Pancreas (tissue), 10 donors: Measurements from ENCODE around the gene DNAH6. TPM values are rescaled to one million over a fixed set of nuclear protein-coding genes. Genes with fewer than 3 reads are reported as not detected.

Source experiments
- ATAC-seq, 4 donors: fragments of 200-7000 bp; cut with Tn5 transposase; one replicate each; pipeline versions ENCODE4 v1.8.0 to v1.9.1; 2020; ENCODE audit warnings: mild to moderate bottlenecking in 4 of 4, moderate library complexity in 4 of 4
- DNase-seq, 6 donors: peaks; one replicate each; pipeline ENCODE4 v3.0.0-alpha.2; 2020
- FAIRE-seq: peaks from 2 replicates; lab custom pipeline; 2012; peaks lifted over from hg19 to GRCh38; lab: Jason Lieb, UNC
- H3K27ac ChIP-seq, 4 donors: fragments of 200-600 bp; sonication (generic); 1 replicate in 3 of 4; 2 replicates in 1 of 4; pipeline versions ENCODE4 v1.5.0 to v1.8.0; 2020
- H3K27me3 ChIP-seq, 4 donors: fragments of 200-600 bp; one replicate each; pipeline ENCODE4 v1.8.0; 2021
- H3K36me3 ChIP-seq, 3 donors: fragments of 200-600 bp; sonication (generic) in 1 of 3; one replicate each; pipeline versions ENCODE4 v1.5.0 to v1.8.0; 2020 to 2021
- H3K4me1 ChIP-seq, 3 donors: fragments of 200-600 bp; one replicate each; pipeline ENCODE4 v1.8.0; 2021
- H3K4me3 ChIP-seq, 4 donors: fragments of 200-600 bp; sonication (generic) in 2 of 4; one replicate each; pipeline versions ENCODE4 v1.5.0 to v1.8.0; 2020 to 2021
- H3K9me3 ChIP-seq, 4 donors: fragments of 200-600 bp; one replicate each; pipeline ENCODE4 v1.8.0; 2021
- CTCF ChIP-seq, 4 donors: fragments of 200-600 bp; sonication (generic) in 3 of 4; IDR thresholded peaks; one replicate each; pipeline versions ENCODE4 v1.5.0 to v1.8.0; 2021; ENCODE audit warnings: antibody characterized with exemption in 4 of 4
- WGBS, 2 donors: extraction: QIAGEN DNeasy Blood & Tissue Kit; methylation state at CpG; one replicate each; pipeline ENCODE4 v1.1.7; 2013; 5-methylcytosine and 5-hydroxymethylcytosine counted together
- intact Hi-C, 3 donors: fragments of 100-400 bp; cut with DNase I; formaldehyde crosslinking; loops; one replicate each; pipeline versions ENCODE4 v1.11.1 to v1.14.2; 2022
- polyA plus RNA-seq, 2 donors: library from polyadenylated mRNA; stranded (reverse); fragments of 200-250 nt; gene quantifications; one replicate each; pipeline ENCODE4 v1.2.3, GENCODE V29; 2013
- total RNA-seq, 6 donors: library from RNA; stranded (reverse); fragmentation: NEBNext Ultra II Directional in 4 of 6; extraction: Animal tissue kit (Norgen Biotek cat#: 25700) in 4 of 6; gene quantifications; one replicate each; pipeline versions ENCODE4 v1.2.1 to v1.2.4, GENCODE V29; 2021 to 2023
- donor health status: healthy with polysubstance abuse.
- donor health status: DM: no; HTN: no; CAD: no; lungs with moderate emphysema.
- donor health status: DM: no; HTN: no; CAD: no.
- donor health status: control.
- donor health status: control.
- donor health status: Bipolar disorder and iron deficiency.
- donor health status: DM: yes; HTN: yes; CAD: no.
- donor health status: DM: no; HTN: no; CAD: no.
- donor health status: DM: no; HTN: no; CAD: no.
- donor health status: DM: yes; HTN: yes; CAD: no.

Gene DNAH6
- total and polyA plus RNA-seq, 8 donors: 0.19 to 1.6 (median 0.81) TPM

- no peak for DNase-seq
- no peak for FAIRE-seq
- no peak overlapping the region for H3K4me3 ChIP-seq
- H3K9me3 ChIP-seq: no peaks in the 10 kb centered on the region
- H3K36me3 ChIP-seq: no peaks in the 10 kb centered on the region
- H3K27ac ChIP-seq: no peak overlapping the region
- no peak for ATAC-seq
- no peaks in the 10 kb centered on the region for H3K27me3 ChIP-seq
- TF ChIP-seq CTCF (IDR thresholded peaks at IDR 0.05): no peak
- H3K4me1 ChIP-seq: no peaks in the 10 kb centered on the region
- intact Hi-C loops: no loop called here
Observed at GRCh38 chr2:84748341-84748740, 232.0 kb downstream of the DNAH6 start.

- Histone ChIP-seq H3K4me3 (no peak overlapping the region), H3K9me3 (no peaks in the 10 kb centered on the region), H3K27me3 (no peaks in the 10 kb centered on the region), H3K4me1 (no peaks in the 10 kb centered on the region), H3K27ac (no peak overlapping the region), H3K36me3 (no peaks in the 10 kb centered on the region)
- DNase-seq (no peak), FAIRE-seq (no peak), ATAC-seq (no peak)
- intact Hi-C loops: no loop called here
- no peak for TF ChIP-seq CTCF (IDR thresholded peaks at IDR 0.05)
Observed at GRCh38 chr2:84749442-84749841, 233.1 kb downstream of the DNAH6 start.

- H3K27me3 ChIP-seq: no peaks in the 10 kb centered on the region
- no peak for ATAC-seq
- H3K36me3 ChIP-seq: no peaks in the 10 kb centered on the region
- no peak for FAIRE-seq
- no peak overlapping the region for H3K27ac ChIP-seq
- no peak for DNase-seq
- 52 to 71% methylated on average over 1 of the region's 1 CpG for WGBS, 2 donors
- H3K4me1 ChIP-seq: no peaks in the 10 kb centered on the region
- H3K9me3 ChIP-seq: no peaks in the 10 kb centered on the region
- no peak overlapping the region for H3K4me3 ChIP-seq
- TF ChIP-seq CTCF (IDR thresholded peaks at IDR 0.05): no peak
- intact Hi-C loops: no loop called here
Observed at GRCh38 chr2:84755096-84755495, 238.8 kb downstream of the DNAH6 start.

GRCh38 chr2:84757648-84758047 lies 241.3 kb downstream of the DNAH6 start:
- ATAC-seq (no peak), DNase-seq (no peak), FAIRE-seq (no peak)
- Histone ChIP-seq H3K27ac (no peak overlapping the region), H3K36me3 (no peaks in the 10 kb centered on the region), H3K9me3 (no peaks in the 10 kb centered on the region), H3K4me3 (no peak overlapping the region), H3K27me3 (no peaks in the 10 kb centered on the region), H3K4me1 (no peaks in the 10 kb centered on the region)
- 80 to 82% methylated on average over 3 of the region's 3 CpGs for WGBS, 2 donors
- intact Hi-C loops: no loop called here
- no peak for TF ChIP-seq CTCF (IDR thresholded peaks at IDR 0.05)

- H3K9me3 ChIP-seq: no peaks in the 10 kb centered on the region
- H3K36me3 ChIP-seq: no peaks in the 10 kb centered on the region
- no peaks in the 10 kb centered on the region for H3K27me3 ChIP-seq
- ATAC-seq (no peak), DNase-seq (no peak), FAIRE-seq (no peak)
- H3K4me3 ChIP-seq: no peak overlapping the region
- WGBS, 2 donors: 84 to 85% methylated on average over 2 of the region's 2 CpGs
- H3K27ac ChIP-seq: no peak overlapping the region
- intact Hi-C loops: no loop called here
- TF ChIP-seq CTCF (IDR thresholded peaks at IDR 0.05): no peak
- H3K4me1 ChIP-seq: no peaks in the 10 kb centered on the region
Observed at GRCh38 chr2:84766791-84767190, 250.5 kb downstream of the DNAH6 start.
